Heart right ventricle (tissue), 16 donors: Measurements from ENCODE around the gene TAF4. TPM values are rescaled to one million over a fixed set of nuclear protein-coding genes. Genes with fewer than 3 reads are reported as not detected.

Experiments
- ATAC-seq, 8 donors: fragments of 200-7000 bp; cut with Tn5 transposase; one replicate each; pipeline ENCODE4 v1.9.1; 2020; ENCODE audit warnings: mild to moderate bottlenecking in 8 of 8, moderate library complexity in 8 of 8, moderate number of reproducible peaks in 1 of 8
- DNase-seq, 2 donors: peaks; one replicate each; pipeline ENCODE4 v3.0.0-alpha.2; 2020
- H3K27ac ChIP-seq, 10 donors: fragments of 200-600 bp; sonication (generic) in 2 of 10; one replicate each; pipeline versions ENCODE4 v1.5.0 to v1.8.0; 2020 to 2022; ENCODE audit warnings: mild to moderate bottlenecking in 3 of 10
- H3K27me3 ChIP-seq, 7 donors: fragments of 200-600 bp; one replicate each; pipeline ENCODE4 v1.8.0; 2021 to 2022; ENCODE audit warnings: mild to moderate bottlenecking in 2 of 7
- H3K36me3 ChIP-seq, 9 donors: fragments of 200-600 bp; sonication (generic) in 1 of 9; one replicate each; pipeline versions ENCODE4 v1.5.0 to v1.8.0; 2020 to 2022; ENCODE audit warnings: mild to moderate bottlenecking in 2 of 9
- H3K4me1 ChIP-seq, 9 donors: fragments of 200-600 bp; sonication (generic) in 1 of 9; one replicate each; pipeline versions ENCODE4 v1.5.0 to v1.8.0; 2020 to 2022; ENCODE audit warnings: mild to moderate bottlenecking in 4 of 9
- H3K4me3 ChIP-seq, 10 donors: fragments of 200-600 bp; sonication (generic) in 2 of 10; one replicate each; pipeline versions ENCODE4 v1.5.0 to v1.8.0; 2020 to 2022; ENCODE audit warnings: mild to moderate bottlenecking in 7 of 10, moderate library complexity in 2 of 10
- H3K9me3 ChIP-seq, 11 donors: fragments of 200-600 bp in 10 of 11; sonication (generic) in 2 of 11; one replicate each; pipeline versions ENCODE4 v1.5.0 to v1.8.0; 2013 to 2022; ENCODE audit warnings: mild to moderate bottlenecking in 2 of 11, control low read depth in 1 of 11, moderate library complexity in 1 of 11
- CTCF ChIP-seq, 9 donors: fragments of 200-600 bp; sonication (generic) in 2 of 9; IDR thresholded peaks; one replicate each; pipeline versions ENCODE4 v1.5.0 to v1.8.0; 2021 to 2022; ENCODE audit warnings: antibody characterized with exemption in 9 of 9, mild to moderate bottlenecking in 5 of 9, moderate library complexity in 1 of 9
- WGBS, 2 donors: extraction: QIAGEN DNeasy Blood & Tissue Kit; methylation state at CpG; one replicate each; pipeline ENCODE4 v1.1.7; 2013; ENCODE audit warnings: inconsistent platforms in 1 of 2; 5-methylcytosine and 5-hydroxymethylcytosine counted together
- intact Hi-C, 10 donors: fragments of 100-400 bp; cut with DNase I; formaldehyde crosslinking; loops; one replicate each; pipeline versions ENCODE4 v1.11.1 to v1.14.2; 2022
- polyA plus RNA-seq, 2 donors: library from polyadenylated mRNA; stranded (reverse); fragments of 200-250 nt; gene quantifications; one replicate each; pipeline ENCODE4 v1.2.3, GENCODE V29; 2013
- total RNA-seq, 10 donors: library from RNA; stranded (reverse); fragmentation: NEBNext Ultra II Directional in 3 of 10; extraction: Animal tissue kit (Norgen Biotek cat#: 25700) in 3 of 10; gene quantifications; one replicate each; pipeline versions ENCODE4 v1.2.1 to v1.2.4, GENCODE V29; 2021 to 2023
- donor health status: Arrhythmogenic right ventricular cardiomyopathy.
- donor health status: ischemic (EF 13 %, LVEDD 7.1; RV severe dilation, severe dysfunction).
- donor health status: healthy with polysubstance abuse.
- donor health status: DM: no; HTN: yes; CAD: no.
- donor health status: DM: no; HTN: no; CAD: no.
- donor health status: ischemic (EF 25% LVEDD 6.9; RV normal size, moderate dysfunction).
- donor health status: ischemic (EF 25% LVEDD 5.7; RV mildly dilated, moderate dysfunction).
- donor health status: healthy.
- donor health status: DM: yes; HTN: yes; CAD: no.
- donor health status: Ischemic cardiomyopathy.
- donor health status: ischemic (EF 35%, LVEDD 5.7; RV mildly dilated, moderate dysfunction).
- donor health status: nonischemic (EF 11% LVEDD 7.7; RV severe dilation, severe dysfunction).
- donor health status: DM: yes; HTN: yes; CAD: no.
- donor health status: PGD.
- donor health status: ischemic (EF 29% LVEDD 5.4; RV normal size, mild dysfunction).
- donor health status: nonischemic (EF 23%, LVEDD 6.1; RV moderate dilation, normal function).

TAF4 gene
- total and polyA plus RNA-seq, 12 donors: 3.7 to 14.8 (median 11.0) TPM

GRCh38 chr20:61970357-61970756 lies 95.3 kb downstream of the TAF4 start:
- no peaks in the 10 kb centered on the region for H3K9me3 ChIP-seq
- H3K36me3 ChIP-seq: peaks cover 0 to 38% (median 17%) of the 10 kb centered on the region in 9 donors
- H3K4me3 ChIP-seq: no peak overlapping the region
- 94% methylated on average over 14 of the region's 14 CpGs for WGBS, 2 donors
- no peaks in the 10 kb centered on the region for H3K4me1 ChIP-seq
- intact Hi-C loops: no loop called here
- no peak overlapping the region for H3K27ac ChIP-seq
- ATAC-seq (no peak), DNase-seq (no peak)
- peaks cover 4 to 15% (median 10%) of the 10 kb centered on the region in 7 donors for H3K27me3 ChIP-seq
- no peak for TF ChIP-seq CTCF (IDR thresholded peaks at IDR 0.05)

- peaks cover 4 to 21% (median 14%) of the 10 kb centered on the region in 7 donors for H3K27me3 ChIP-seq
- H3K4me1 ChIP-seq: no peaks in the 10 kb centered on the region
- no peaks in the 10 kb centered on the region for H3K9me3 ChIP-seq
- ATAC-seq (no peak), DNase-seq (no peak)
- no peak overlapping the region for H3K27ac ChIP-seq
- 94% methylated on average over 27 of the region's 27 CpGs for WGBS, 2 donors
- no peak overlapping the region for H3K4me3 ChIP-seq
- peaks cover 0 to 33% (median 17%) of the 10 kb centered on the region in 9 donors for H3K36me3 ChIP-seq
- intact Hi-C loops: no loop called here
- no peak for TF ChIP-seq CTCF (IDR thresholded peaks at IDR 0.05)
Observed at GRCh38 chr20:61969806-61970205, 95.9 kb downstream of the TAF4 start.

- H3K4me3 ChIP-seq: no peak overlapping the region
- peaks cover 0 to 24% (median 10%) of the 10 kb centered on the region in 9 donors for H3K36me3 ChIP-seq
- ATAC-seq (no peak), DNase-seq (no peak)
- no peaks in the 10 kb centered on the region for H3K4me1 ChIP-seq
- intact Hi-C loops: no loop called here
- no peak overlapping the region for H3K27ac ChIP-seq
- peaks cover 4 to 26% (median 22%) of the 10 kb centered on the region in 7 donors for H3K27me3 ChIP-seq
- H3K9me3 ChIP-seq: no peaks in the 10 kb centered on the region
- 86 to 91% methylated on average over 11 of the region's 11 CpGs for WGBS, 2 donors
- TF ChIP-seq CTCF (IDR thresholded peaks at IDR 0.05): no peak
Observed at GRCh38 chr20:61968932-61969331, 96.7 kb downstream of the TAF4 start.

- Histone ChIP-seq H3K36me3 (peaks cover 0 to 17% (median 7%) of the 10 kb centered on the region in 9 donors), H3K27me3 (peaks cover 4 to 32% (median 24%) of the 10 kb centered on the region in 7 donors), H3K4me3 (no peak overlapping the region), H3K9me3 (no peaks in the 10 kb centered on the region), H3K27ac (no peak overlapping the region), H3K4me1 (no peaks in the 10 kb centered on the region)
- 80 to 83% methylated on average over 22 of the region's 22 CpGs for WGBS, 2 donors
- ATAC-seq (no peak), DNase-seq (no peak)
- TF ChIP-seq CTCF (IDR thresholded peaks at IDR 0.05): no peak
- intact Hi-C loops: no loop called here
Observed at GRCh38 chr20:61968036-61968810, 97.5 kb downstream of the TAF4 start.
